NCI-H1105 treated with DMSO at 0.1 percent for 48 hours (cell line): ENCODE data around the gene SCN4A.
"Not testable (repeated sequence)": the region's sequence is repeated elsewhere in the genome, so short reads cannot be mapped to it uniquely, and the experiment has no call there.

Experiments
- DNase-seq: peaks from one replicate; lab custom pipeline; 2025; lab: John Stamatoyannopoulos, UW

Gene SCN4A

GRCh38 chr17:63916566-63917185, 56.0 kb downstream of the SCN4A start:
- DNase-seq: no peak

GRCh38 chr17:63915753-63916152, 57.0 kb downstream of the SCN4A start:
- not testable (repeated sequence) for DNase-seq

- no peak for DNase-seq
These were observed 58.2 kb downstream of the SCN4A start for GRCh38 chr17:63914471-63914870.

GRCh38 chr17:63911657-63912100, 61.0 kb downstream of the SCN4A start:
- DNase-seq: peak; percentile 11

- no peak for DNase-seq
These were observed 61.6 kb downstream of the SCN4A start, which contains the start of gene CSHL1 for GRCh38 chr17:63911041-63911635. Gene CSHL1, minus strand, starts transcription at chr17:63911258. Its CDS starts 62 bp downstream, at chr17:63911196.

- DNase-seq: no peak
These were observed 62.6 kb downstream of the SCN4A start for GRCh38 chr17:63910096-63910495.

- DNase-seq: not testable (repeated sequence)
These were observed 63.1 kb downstream of the SCN4A start for GRCh38 chr17:63909586-63909985.

GRCh38 chr17:63907161-63907778, 65.4 kb downstream of the SCN4A start:
- not testable (repeated sequence) for DNase-seq

- not testable (repeated sequence) for DNase-seq
These were observed 67.9 kb downstream of the SCN4A start for GRCh38 chr17:63904796-63905195.

GRCh38 chr17:63903787-63904201, 68.9 kb downstream of the SCN4A start:
- not testable (repeated sequence) for DNase-seq

GRCh38 chr17:63901971-63902370, 70.7 kb downstream of the SCN4A start:
- not testable (repeated sequence) for DNase-seq

GRCh38 chr17:63898899-63899798, 73.6 kb downstream of the SCN4A start:
- DNase-seq: not testable (repeated sequence)

- not testable (repeated sequence) for DNase-seq
These were observed 76.0 kb downstream of the SCN4A start, which contains the start of gene CSH1 for GRCh38 chr17:63896524-63897354. Gene CSH1, minus strand, starts transcription at chr17:63896574. Its CDS starts 63 bp downstream, at chr17:63896511.

GRCh38 chr17:63894821-63895220, 77.9 kb downstream of the SCN4A start:
- not testable (repeated sequence) for DNase-seq

GRCh38 chr17:63894021-63894420, 78.7 kb downstream of the SCN4A start:
- DNase-seq: not testable (repeated sequence)

GRCh38 chr17:63892316-63893037, 80.2 kb downstream of the SCN4A start:
- not testable (repeated sequence) for DNase-seq

- not testable (repeated sequence) for DNase-seq
These were observed 83.5 kb downstream of the SCN4A start for GRCh38 chr17:63889026-63889848.
